Measurements from ENCODE around the gene IER2.
"Not testable (repeated sequence)": the region's sequence is repeated elsewhere in the genome, so short reads cannot be mapped to it uniquely, and the experiment has no call there.

IER2 gene

GRCh38 chr19:13177584-13177983 lies 27.4 kb downstream of the IER2 start:
- not testable (repeated sequence) for H3K36me3 Mint-ChIP-seq (ENCODE audit: low read depth); H3K27me3 Mint-ChIP-seq (ENCODE audit: low read depth); H3K27ac Mint-ChIP-seq; H3K9me3 Mint-ChIP-seq; H3K4me3 Mint-ChIP-seq; DNase-seq (ENCODE audit: low spot score)
- H3K4me1 Mint-ChIP-seq (ENCODE audit: low read depth) = peaks cover 19% of the 10 kb centered on the region

- H3K36me3 Mint-ChIP-seq (ENCODE audit: low read depth) = not testable (repeated sequence)
These were observed 28.1 kb downstream of the IER2 start for GRCh38 chr19:13178291-13178690.

GRCh38 chr19:13181747-13182388 lies 31.7 kb downstream of the IER2 start:
- peaks cover 13% of the 10 kb centered on the region for H3K4me1 Mint-ChIP-seq (ENCODE audit: low read depth)
- no peak for DNase-seq (ENCODE audit: low spot score)
- no peak overlapping the region for H3K4me3 Mint-ChIP-seq
- no peaks in the 10 kb centered on the region for H3K9me3 Mint-ChIP-seq
- H3K36me3 Mint-ChIP-seq (ENCODE audit: low read depth) = peaks cover 2% of the 10 kb centered on the region
- peak overlapping the region; percentile 36 for H3K27ac Mint-ChIP-seq
- H3K27me3 Mint-ChIP-seq (ENCODE audit: low read depth) = no peaks in the 10 kb centered on the region

More at GRCh38 chr19:13178291-13178690, 28.1 kb downstream of the IER2 start:
- H3K27ac Mint-ChIP-seq; H3K9me3 Mint-ChIP-seq; H3K27me3 Mint-ChIP-seq (ENCODE audit: low read depth); H3K4me3 Mint-ChIP-seq; DNase-seq (ENCODE audit: low spot score): not testable (repeated sequence)
- H3K4me1 Mint-ChIP-seq (ENCODE audit: low read depth) = peaks cover 12% of the 10 kb centered on the region

GRCh38 chr19:13184926-13185325 lies 34.7 kb downstream of the IER2 start:
- DNase-seq (ENCODE audit: low spot score); H3K27me3 Mint-ChIP-seq (ENCODE audit: low read depth); H3K9me3 Mint-ChIP-seq; H3K27ac Mint-ChIP-seq; H3K4me3 Mint-ChIP-seq; H3K36me3 Mint-ChIP-seq (ENCODE audit: low read depth): not testable (repeated sequence)
- peaks cover 18% of the 10 kb centered on the region for H3K4me1 Mint-ChIP-seq (ENCODE audit: low read depth)

- not testable (repeated sequence) for H3K36me3 Mint-ChIP-seq (ENCODE audit: low read depth); H3K9me3 Mint-ChIP-seq; H3K27me3 Mint-ChIP-seq (ENCODE audit: low read depth); DNase-seq (ENCODE audit: low spot score); H3K27ac Mint-ChIP-seq; H3K4me3 Mint-ChIP-seq
- H3K4me1 Mint-ChIP-seq (ENCODE audit: low read depth) = peaks cover 15% of the 10 kb centered on the region
These were observed 35.8 kb downstream of the IER2 start for GRCh38 chr19:13185763-13186657.

- not testable (repeated sequence) for H3K36me3 Mint-ChIP-seq (ENCODE audit: low read depth); H3K9me3 Mint-ChIP-seq; H3K27me3 Mint-ChIP-seq (ENCODE audit: low read depth); H3K4me3 Mint-ChIP-seq; DNase-seq (ENCODE audit: low spot score); H3K27ac Mint-ChIP-seq
- peaks cover 15% of the 10 kb centered on the region for H3K4me1 Mint-ChIP-seq (ENCODE audit: low read depth)
These were observed 36.5 kb downstream of the IER2 start for GRCh38 chr19:13186688-13187087.

GRCh38 chr19:13187419-13187818 lies 37.2 kb downstream of the IER2 start:
- H3K36me3 Mint-ChIP-seq (ENCODE audit: low read depth) = peaks cover 2% of the 10 kb centered on the region
- H3K27ac Mint-ChIP-seq = peak overlapping the region; percentile 65
- DNase-seq (ENCODE audit: low spot score) = no peak
- H3K27me3 Mint-ChIP-seq (ENCODE audit: low read depth) = no peaks in the 10 kb centered on the region
- H3K4me3 Mint-ChIP-seq = peak overlapping the region; percentile 32
- H3K9me3 Mint-ChIP-seq = no peaks in the 10 kb centered on the region
- peaks cover 10% of the 10 kb centered on the region for H3K4me1 Mint-ChIP-seq (ENCODE audit: low read depth)

- peaks cover 15% of the 10 kb centered on the region for H3K4me1 Mint-ChIP-seq (ENCODE audit: low read depth)
- no peak overlapping the region for H3K4me3 Mint-ChIP-seq
- H3K27ac Mint-ChIP-seq = no peak overlapping the region
- no peaks in the 10 kb centered on the region for H3K27me3 Mint-ChIP-seq (ENCODE audit: low read depth)
- no peaks in the 10 kb centered on the region for H3K9me3 Mint-ChIP-seq
- H3K36me3 Mint-ChIP-seq (ENCODE audit: low read depth) = peaks cover 2% of the 10 kb centered on the region
- no peak for DNase-seq (ENCODE audit: low spot score)
These were observed 39.4 kb downstream of the IER2 start for GRCh38 chr19:13189600-13189999.

GRCh38 chr19:13190781-13191540 lies 40.8 kb downstream of the IER2 start:
- Mint-ChIP-seq H3K4me1 (ENCODE audit: low read depth) (peaks cover 20% of the 10 kb centered on the region), H3K9me3 (no peaks in the 10 kb centered on the region), H3K27ac (no peak overlapping the region), H3K27me3 (ENCODE audit: low read depth) (no peaks in the 10 kb centered on the region), H3K36me3 (ENCODE audit: low read depth) (no peaks in the 10 kb centered on the region), H3K4me3 (no peak overlapping the region)
- peak; percentile 33 for DNase-seq (ENCODE audit: low spot score)

- H3K4me3 Mint-ChIP-seq = no peak overlapping the region
- peak; percentile 30 for DNase-seq (ENCODE audit: low spot score)
These were observed 45.5 kb downstream of the IER2 start for GRCh38 chr19:13195678-13196077.

GRCh38 chr19:13198634-13199033 lies 48.4 kb downstream of the IER2 start:
- no peak overlapping the region for H3K4me3 Mint-ChIP-seq
- no peak overlapping the region for H3K27ac Mint-ChIP-seq
- no peaks in the 10 kb centered on the region for H3K36me3 Mint-ChIP-seq (ENCODE audit: low read depth)
- H3K4me1 Mint-ChIP-seq (ENCODE audit: low read depth) = peaks cover 10% of the 10 kb centered on the region
- no peak for DNase-seq (ENCODE audit: low spot score)
- H3K9me3 Mint-ChIP-seq = no peaks in the 10 kb centered on the region
- H3K27me3 Mint-ChIP-seq (ENCODE audit: low read depth) = no peaks in the 10 kb centered on the region

More at GRCh38 chr19:13195678-13196077, 45.5 kb downstream of the IER2 start:
- Mint-ChIP-seq H3K4me1 (ENCODE audit: low read depth) (peaks cover 13% of the 10 kb centered on the region), H3K27me3 (ENCODE audit: low read depth) (no peaks in the 10 kb centered on the region), H3K9me3 (no peaks in the 10 kb centered on the region), H3K27ac (no peak overlapping the region), H3K36me3 (ENCODE audit: low read depth) (no peaks in the 10 kb centered on the region)

GRCh38 chr19:13202112-13202511 lies 51.9 kb downstream of the IER2 start:
- not testable (repeated sequence) for H3K27me3 Mint-ChIP-seq (ENCODE audit: low read depth); H3K27ac Mint-ChIP-seq; H3K9me3 Mint-ChIP-seq; H3K4me3 Mint-ChIP-seq; H3K4me1 Mint-ChIP-seq (ENCODE audit: low read depth); H3K36me3 Mint-ChIP-seq (ENCODE audit: low read depth); DNase-seq (ENCODE audit: low spot score)
